ENCODE results near the gene ANKRD24. TPM values are rescaled to one million over a fixed set of nuclear protein-coding genes. Genes with fewer than 3 reads are reported as not detected.
A peak's percentile ranks its signal among the peaks of the same experiment; 100 is the strongest.
"Not testable (repeated sequence)": the region's sequence is repeated elsewhere in the genome, so short reads cannot be mapped to it uniquely, and the experiment has no call there.

Gene ANKRD24
- total RNA-seq, 1 experiment from 2014 or later: 10.9 TPM

GRCh38 chr19:4232139-4232538, 49.6 kb downstream of the ANKRD24 start:
- CTCF ChIA-PET: interaction anchor here (0.7 kb wide), 1 partner anchor 110 kb away, joined by 6 read pairs; no protein-coding TSS in a partner anchor
- H3K27me3 ChIP-seq (replicated peaks; ENCODE audit: insufficient read depth, low read depth, low read length, poor library complexity); H3K27ac ChIP-seq (ENCODE audit: low read depth, low read length, poor library complexity, severe bottlenecking); H3K36me3 ChIP-seq (ENCODE audit: insufficient read depth, low read length, poor library complexity, severe bottlenecking); POLR2A ChIA-PET (ENCODE audit: low non-redundant PET); DNase-seq (ENCODE audit: low spot score); H3K4me3 ChIP-seq (ENCODE audit: low read depth, low read length, poor library complexity, severe bottlenecking); BruUV-seq (replicated peaks); H3K9me3 ChIP-seq (ENCODE audit: low read depth, low read length, poor library complexity, severe bottlenecking); H3K4me1 ChIP-seq (ENCODE audit: insufficient read depth, low read length, poor library complexity, severe bottlenecking); intact Hi-C loops (cut with micrococcal nuclease; ENCODE audit: unreplicated experiment): not testable (repeated sequence)

GRCh38 chr19:4232614-4233281, 50.3 kb downstream of the ANKRD24 start:
- Histone ChIP-seq H3K4me3 (ENCODE audit: low read depth, low read length, poor library complexity, severe bottlenecking) (no peak overlapping the region), H3K9me3 (ENCODE audit: low read depth, low read length, poor library complexity, severe bottlenecking) (no peaks in the 10 kb centered on the region), H3K36me3 (ENCODE audit: insufficient read depth, low read length, poor library complexity, severe bottlenecking) (no peaks in the 10 kb centered on the region), H3K27me3 (replicated peaks; ENCODE audit: insufficient read depth, low read depth, low read length, poor library complexity) (no peaks in the 10 kb centered on the region), H3K4me1 (ENCODE audit: insufficient read depth, low read length, poor library complexity, severe bottlenecking) (peaks cover 7% of the 10 kb centered on the region), H3K27ac (ENCODE audit: low read depth, low read length, poor library complexity, severe bottlenecking) (no peak overlapping the region)
- ChIA-PET CTCF (interaction anchor here (0.6 kb wide), 3 partner anchors 9 to 139 kb away, joined by 3 to 5 read pairs (median 3); no protein-coding TSS in a partner anchor), POLR2A (ENCODE audit: low non-redundant PET) (no interaction called here)
- TF ChIP-seq CTCF (conservative IDR thresholded peaks at IDR 0.05; ENCODE audit: low read depth, low read length) (no peak), EZH2 (IDR thresholded peaks at IDR 0.05; ENCODE audit: borderline replicate concordance, low read depth, low read length, poor library complexity, severe bottlenecking) (no peak)
- DNase-seq (ENCODE audit: low spot score): no peak
- BruUV-seq (replicated peaks): no TSS peak
- intact Hi-C loops (cut with micrococcal nuclease; ENCODE audit: unreplicated experiment): no loop called here

GRCh38 chr19:4233282-4233853, 50.9 kb downstream of the ANKRD24 start:
- Histone ChIP-seq H3K4me3 (ENCODE audit: low read depth, low read length, poor library complexity, severe bottlenecking) (no peak overlapping the region), H3K9me3 (ENCODE audit: low read depth, low read length, poor library complexity, severe bottlenecking) (no peaks in the 10 kb centered on the region), H3K36me3 (ENCODE audit: insufficient read depth, low read length, poor library complexity, severe bottlenecking) (no peaks in the 10 kb centered on the region), H3K27me3 (replicated peaks; ENCODE audit: insufficient read depth, low read depth, low read length, poor library complexity) (no peaks in the 10 kb centered on the region), H3K4me1 (ENCODE audit: insufficient read depth, low read length, poor library complexity, severe bottlenecking) (peaks cover 7% of the 10 kb centered on the region), H3K27ac (ENCODE audit: low read depth, low read length, poor library complexity, severe bottlenecking) (no peak overlapping the region)
- TF ChIP-seq EZH2 (IDR thresholded peaks at IDR 0.05; ENCODE audit: borderline replicate concordance, low read depth, low read length, poor library complexity, severe bottlenecking) (no peak), CTCF (conservative IDR thresholded peaks at IDR 0.05; ENCODE audit: low read depth, low read length) (peak; percentile 83)
- ChIA-PET POLR2A (ENCODE audit: low non-redundant PET) (no interaction called here), CTCF (interaction anchor here (0.6 kb wide), 4 partner anchors 8 to 157 kb away, joined by 3 to 5 read pairs (median 3); no protein-coding TSS in a partner anchor)
- DNase-seq (ENCODE audit: low spot score): peak; percentile 68
- no TSS peak for BruUV-seq (replicated peaks)
- intact Hi-C loops (cut with micrococcal nuclease; ENCODE audit: unreplicated experiment): no loop called here

Measured in A673 (cell line).